GM21515 (cell line): Measurements from ENCODE around the gene AKAP13.
"Not testable (repeated sequence)": the region's sequence is repeated elsewhere in the genome, so short reads cannot be mapped to it uniquely, and the experiment has no call there.

ENCODE experiments used
- ATAC-seq: cut with Tn5 transposase; IDR thresholded peaks from one replicate; pipeline ENCODE4 v1.9.1; 2021; ENCODE audit not compliant: unreplicated experiment

The AKAP13 gene

DNA sequence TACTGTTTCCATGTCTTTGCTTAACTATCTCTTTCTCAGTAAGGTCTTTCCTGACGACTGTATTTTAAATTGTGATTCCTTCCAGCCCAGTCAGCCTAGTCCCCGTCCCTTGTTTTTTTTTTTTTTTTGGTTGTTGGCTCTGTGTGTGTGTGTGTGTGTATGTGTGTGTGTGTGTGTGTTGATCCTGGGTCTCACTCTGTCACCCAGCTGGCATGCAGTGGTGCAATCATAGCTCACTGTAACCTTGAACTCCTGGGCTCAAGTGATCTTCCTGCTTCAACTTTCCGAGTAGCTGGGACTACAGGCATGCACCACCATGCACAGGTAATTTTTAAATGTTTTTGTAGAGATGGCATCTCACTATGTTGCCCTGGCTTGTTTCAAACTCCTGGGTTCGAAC, 31.3 kb upstream of the AKAP13 start:
- not testable (repeated sequence) for ATAC-seq

DNA sequence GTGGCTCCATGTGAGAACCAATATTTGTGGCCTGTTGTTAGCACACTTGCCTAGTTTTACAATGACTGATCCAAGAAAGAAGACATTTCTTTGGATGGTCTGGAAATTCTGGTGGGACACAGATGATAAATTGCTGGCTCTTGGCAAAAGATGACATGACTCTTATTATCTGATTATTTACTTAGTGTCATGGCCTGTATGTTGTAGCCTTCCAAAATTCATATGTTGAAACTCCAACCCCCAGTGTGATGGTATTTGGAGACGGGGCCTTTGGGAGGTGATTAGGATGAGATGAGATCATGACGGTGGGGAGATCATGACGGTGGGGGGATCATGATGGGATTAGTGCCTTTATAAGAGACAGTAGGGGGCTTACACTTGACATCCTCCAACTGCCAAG, 30.0 kb upstream of the AKAP13 start:
- ATAC-seq = no peak

DNA sequence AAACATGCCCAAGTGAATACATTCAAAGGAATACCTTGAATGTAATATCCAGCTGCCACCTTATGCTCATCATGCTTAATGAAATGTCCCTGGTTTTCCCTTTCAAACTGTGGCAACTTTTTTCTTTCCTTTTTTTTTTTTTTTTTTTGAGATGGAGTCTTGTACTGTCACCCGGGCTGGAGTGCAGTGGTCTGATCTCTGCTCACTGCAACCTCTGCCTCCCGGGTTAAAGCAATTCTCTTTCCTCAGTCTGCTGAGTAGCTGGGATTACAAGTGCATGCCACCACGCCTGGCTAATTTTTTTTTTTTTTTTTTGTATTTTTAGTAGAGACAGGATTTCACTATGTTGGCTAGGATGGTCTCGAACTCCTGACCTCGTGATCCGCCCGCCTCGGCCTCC, 28.9 kb upstream of the AKAP13 start:
- not testable (repeated sequence) for ATAC-seq

DNA sequence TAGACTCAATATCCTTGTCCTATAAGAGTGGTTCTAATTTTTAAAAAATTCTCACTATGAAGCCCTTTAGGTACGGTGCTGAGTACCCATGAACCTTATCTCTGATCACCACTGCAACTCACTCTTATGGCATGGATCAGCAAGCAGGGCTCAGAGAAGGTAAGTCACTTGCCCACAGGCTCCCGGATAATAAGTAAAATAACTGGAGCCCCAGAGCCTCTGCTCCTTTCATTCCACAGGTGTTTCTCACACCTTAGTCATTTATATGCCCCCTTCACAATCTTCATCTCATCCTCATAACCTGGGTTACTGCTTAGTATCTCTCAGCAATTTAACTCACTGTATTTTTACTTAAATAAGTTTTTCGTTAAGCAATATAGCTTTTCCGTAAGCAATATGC, 28.4 kb upstream of the AKAP13 start:
- ATAC-seq = no peak

DNA sequence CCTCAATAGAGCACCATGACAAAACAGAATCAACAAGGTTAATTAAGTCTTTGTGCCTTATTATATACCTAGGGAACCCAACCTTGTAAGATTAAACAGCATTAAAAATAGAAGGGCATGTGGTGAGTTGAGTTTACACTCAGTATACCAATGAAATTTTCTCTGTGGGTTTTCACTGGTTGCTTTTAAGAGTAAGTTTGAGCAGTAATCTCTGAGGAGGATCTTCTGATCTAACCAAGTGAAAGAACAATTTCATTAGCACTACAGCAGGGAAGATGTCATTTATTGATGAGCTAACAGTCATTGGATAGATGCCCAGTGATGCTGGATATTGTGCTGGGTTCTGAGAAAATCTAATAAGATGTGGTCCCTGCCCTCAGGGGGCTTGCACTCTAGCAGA, 26.9 kb upstream of the AKAP13 start:
- no peak for ATAC-seq

DNA sequence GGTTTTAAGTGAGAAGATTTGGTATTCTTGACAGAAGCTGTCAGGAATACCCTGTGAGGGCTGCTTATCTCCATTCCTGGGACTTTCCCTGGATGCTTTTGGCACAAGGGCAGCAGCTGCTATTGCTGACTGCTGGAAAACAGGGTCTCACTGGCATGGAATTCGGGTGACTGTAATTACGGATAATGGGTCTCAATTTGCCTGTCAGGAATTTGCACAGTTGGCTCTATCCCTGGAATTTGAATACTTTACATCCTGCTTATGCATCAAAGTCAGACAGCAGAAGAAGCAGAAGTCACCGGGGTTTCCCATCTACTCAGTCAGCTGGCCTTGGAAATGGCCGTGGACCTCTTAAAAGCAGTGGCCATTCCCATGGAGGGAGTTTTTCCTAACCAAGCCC, 25.9 kb upstream of the AKAP13 start:
- ATAC-seq = no peak

DNA sequence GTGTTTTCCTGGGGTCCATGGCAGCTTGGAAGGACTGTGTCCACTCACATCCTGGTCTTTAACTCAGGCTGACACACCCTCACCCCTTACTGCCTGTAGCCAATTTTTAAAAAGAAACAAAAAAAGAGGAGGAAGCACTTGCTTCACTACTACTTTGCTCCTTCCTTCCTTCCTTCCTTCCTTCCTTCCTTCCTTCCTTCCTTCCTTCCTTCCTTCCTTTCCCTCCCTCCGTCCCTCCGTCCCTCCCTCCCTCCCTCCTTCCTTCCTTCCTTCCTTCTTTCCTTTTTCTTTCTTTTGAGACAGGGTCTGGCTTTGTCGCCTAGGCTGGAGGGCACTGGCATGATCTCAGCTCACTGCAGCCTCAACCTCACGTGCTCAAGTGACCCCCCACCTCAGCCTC, 25.5 kb upstream of the AKAP13 start:
- no peak for ATAC-seq

DNA sequence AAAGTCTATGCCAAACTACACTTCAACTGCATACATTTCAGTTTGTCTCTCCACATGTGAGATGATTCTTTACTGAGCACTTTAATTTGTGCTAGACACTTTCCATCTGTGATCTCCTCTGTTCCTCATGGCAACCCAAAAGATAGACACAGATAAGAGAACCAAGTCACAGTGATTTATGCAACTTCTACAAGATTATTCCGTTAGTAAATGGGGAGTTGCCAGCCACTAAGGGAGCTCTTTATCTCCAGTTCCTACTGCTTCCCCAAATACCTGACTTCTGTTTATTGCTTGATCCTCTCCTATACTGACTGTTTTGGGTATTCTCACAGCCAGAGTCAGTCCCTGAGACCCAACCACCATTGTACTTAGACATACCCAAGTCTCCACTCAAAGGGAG, 24.1 kb upstream of the AKAP13 start:
- ATAC-seq = no peak

DNA sequence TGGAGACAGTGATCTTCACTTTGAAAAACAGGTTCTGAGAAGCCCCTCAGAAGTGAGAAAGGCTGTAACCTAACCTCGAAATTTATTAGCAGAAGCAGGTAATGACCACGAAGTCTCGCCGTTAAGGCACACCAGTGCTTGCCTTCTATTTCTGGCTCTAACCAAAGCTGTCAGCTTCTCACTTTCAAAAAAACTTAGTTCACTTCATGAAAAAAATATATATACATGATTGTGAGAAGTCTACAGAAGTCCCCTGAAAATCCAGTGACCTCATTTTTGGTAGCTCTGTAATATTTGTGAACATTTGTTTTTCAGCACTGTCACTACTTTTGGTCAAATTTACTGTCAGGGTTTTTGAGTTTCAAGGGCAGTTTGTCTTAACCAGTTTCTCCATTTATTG, 19.1 kb upstream of the AKAP13 start:
- ATAC-seq = peak; percentile 82

DNA sequence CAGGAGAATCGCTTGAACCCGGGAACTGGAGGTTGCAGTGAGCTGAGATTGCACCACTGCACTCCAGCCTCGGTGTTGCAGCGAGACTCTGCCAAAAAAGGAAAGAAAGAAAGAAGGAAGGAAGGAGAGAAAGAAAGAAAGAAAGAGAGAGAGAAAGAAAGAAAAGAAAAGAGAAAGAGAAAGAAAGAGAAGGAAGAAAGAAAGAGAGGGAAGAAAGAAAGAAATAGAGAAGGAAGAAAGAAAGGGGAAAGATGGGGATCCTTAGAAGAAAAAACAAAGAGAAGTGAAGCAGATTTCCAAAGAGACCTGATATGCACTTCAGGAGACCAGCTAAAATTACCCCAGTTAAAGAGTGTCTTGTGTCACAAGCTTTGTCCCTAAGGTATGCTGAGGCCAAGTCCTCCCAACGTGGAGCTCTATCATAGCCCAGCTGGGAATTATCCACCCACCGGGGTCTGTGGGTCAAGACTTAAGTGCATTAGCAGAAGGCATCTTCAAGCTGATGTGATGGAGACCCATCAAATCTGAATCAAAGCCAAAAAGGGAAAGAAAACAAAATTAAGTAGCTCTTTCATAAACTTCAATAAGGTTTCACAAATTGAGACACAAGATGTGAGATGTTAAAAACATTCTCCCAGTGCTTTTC, 17.8 kb upstream of the AKAP13 start:
- no peak for ATAC-seq

DNA sequence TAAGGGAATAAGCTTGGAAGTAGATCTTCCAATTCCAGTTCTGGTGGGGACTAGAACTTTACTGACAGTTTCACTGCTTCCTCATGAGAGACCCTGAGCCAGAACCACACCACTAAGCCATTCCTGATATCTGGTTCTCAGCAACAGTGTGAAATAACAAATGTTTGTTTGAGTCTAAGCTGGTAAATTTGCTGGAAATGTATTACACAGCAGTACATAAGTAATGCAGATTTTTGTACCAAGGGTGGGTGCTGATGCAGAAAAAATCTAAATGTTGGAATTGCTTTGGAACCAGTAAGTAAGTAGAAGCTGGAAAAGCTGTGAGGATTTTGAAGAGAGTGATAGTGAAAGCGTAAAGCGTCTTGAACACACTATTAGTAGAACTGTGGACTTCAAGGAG, 14.4 kb upstream of the AKAP13 start:
- ATAC-seq = no peak

DNA sequence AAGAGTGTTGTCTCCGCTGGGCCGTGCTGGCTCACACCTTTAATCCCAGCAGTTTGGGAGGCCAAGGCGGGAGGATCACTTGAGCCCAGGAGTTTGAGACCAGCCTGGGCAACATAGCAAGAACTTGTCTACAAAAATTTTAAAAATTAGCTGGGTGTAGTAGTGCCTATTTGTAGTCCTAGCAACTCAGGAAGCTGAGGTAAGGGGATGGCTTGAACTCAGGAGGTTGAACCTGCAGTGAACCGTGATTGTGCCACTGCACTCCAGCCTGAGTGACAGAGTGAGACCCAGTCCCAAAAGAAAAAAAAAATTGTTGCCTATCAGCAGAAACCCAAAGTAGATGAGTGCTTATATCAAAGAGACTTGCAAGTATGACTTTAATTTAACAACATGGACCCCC, 12.7 kb upstream of the AKAP13 start:
- no peak for ATAC-seq

DNA sequence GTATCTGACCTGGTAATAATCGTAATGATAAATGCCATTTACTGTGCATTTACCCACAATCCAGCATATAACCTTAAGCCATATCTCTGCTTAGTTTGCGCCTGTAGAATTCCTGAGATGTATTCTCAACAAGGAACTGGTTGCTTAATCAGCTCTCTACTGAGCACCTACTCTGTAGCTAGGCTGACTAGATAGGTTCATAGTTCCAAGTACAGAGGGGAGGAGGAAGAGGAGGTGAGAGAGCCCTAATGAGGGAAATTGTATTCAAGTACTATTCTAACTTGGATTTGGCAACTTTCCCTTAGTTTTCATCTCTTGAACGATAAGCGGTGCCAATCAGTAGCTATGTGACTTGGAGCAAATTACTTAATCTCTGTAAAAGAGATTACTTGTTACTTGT, 5.6 kb upstream of the AKAP13 start:
- ATAC-seq = no peak

DNA sequence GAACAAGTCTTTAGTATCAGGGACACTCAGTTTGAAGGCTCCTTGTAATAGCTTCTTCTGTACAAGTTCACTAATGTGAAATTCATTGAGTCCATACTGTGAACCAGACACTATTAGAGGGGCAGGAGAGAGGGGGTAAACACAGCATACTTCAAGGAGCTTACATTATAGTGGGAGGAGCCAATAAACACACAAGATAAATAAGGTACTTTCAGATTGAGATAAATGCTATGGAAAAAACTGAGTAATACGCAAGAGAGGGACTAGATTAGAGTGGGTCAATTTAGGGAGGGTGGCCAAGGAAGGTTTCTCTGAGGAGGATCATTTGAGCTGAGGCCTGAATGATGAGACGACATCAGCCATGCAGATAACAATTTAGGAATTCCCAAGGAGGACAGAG, 3.1 kb upstream of the AKAP13 start:
- ATAC-seq = no peak

DNA sequence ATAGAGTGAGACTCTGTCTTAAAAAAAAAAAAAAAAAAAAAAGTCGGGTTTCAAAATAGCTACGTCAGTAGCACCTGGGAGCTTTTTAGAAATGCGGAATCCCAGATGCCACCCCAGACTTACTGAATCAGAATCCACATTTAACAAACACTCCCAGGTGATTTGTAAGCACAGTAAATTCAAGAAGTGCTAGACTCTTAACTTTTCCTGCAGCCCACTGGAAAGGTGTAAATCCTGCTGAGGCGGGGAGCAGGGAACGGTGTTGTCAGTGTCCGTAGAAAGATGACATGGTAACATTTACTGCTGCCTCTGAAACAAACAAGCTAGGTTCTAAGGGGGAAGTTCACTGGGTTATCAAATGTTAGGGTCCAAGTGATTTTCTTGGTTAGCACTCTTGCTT, 2.4 kb upstream of the AKAP13 start:
- no peak for ATAC-seq

DNA sequence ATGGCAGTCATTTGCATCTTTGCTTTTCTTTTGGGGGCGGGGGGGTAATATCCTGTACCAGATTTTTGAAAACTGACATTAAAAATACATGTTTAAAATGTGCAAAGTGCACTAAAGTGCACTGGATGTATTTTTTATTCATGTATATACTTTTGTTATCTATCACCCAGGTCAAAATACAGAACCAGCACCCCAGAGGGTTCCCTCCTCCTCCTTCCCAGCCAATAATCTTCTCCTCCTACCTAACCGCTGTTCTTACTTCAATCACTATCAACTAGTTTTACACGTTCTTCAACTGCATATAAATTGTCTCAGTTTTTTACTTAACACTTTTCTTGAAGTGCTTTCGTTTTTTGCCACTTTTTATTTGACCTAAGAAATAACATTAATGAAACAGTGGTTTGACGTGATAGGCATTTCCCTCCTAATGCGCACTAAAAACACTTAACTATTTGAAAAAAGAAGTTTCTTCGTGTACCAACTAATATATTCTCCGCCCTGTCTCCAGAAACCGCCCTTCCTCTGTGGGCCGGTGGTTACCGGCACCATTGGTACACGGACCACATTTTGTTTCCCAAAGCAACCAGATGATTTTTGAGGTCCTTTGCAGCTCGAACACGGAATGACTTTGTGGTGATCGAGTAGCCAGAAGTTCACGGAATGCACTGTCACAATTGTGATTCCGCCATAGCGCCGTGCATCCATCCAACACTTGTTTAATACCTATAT, 836 bp upstream of the AKAP13 start:
- ATAC-seq = no peak

DNA sequence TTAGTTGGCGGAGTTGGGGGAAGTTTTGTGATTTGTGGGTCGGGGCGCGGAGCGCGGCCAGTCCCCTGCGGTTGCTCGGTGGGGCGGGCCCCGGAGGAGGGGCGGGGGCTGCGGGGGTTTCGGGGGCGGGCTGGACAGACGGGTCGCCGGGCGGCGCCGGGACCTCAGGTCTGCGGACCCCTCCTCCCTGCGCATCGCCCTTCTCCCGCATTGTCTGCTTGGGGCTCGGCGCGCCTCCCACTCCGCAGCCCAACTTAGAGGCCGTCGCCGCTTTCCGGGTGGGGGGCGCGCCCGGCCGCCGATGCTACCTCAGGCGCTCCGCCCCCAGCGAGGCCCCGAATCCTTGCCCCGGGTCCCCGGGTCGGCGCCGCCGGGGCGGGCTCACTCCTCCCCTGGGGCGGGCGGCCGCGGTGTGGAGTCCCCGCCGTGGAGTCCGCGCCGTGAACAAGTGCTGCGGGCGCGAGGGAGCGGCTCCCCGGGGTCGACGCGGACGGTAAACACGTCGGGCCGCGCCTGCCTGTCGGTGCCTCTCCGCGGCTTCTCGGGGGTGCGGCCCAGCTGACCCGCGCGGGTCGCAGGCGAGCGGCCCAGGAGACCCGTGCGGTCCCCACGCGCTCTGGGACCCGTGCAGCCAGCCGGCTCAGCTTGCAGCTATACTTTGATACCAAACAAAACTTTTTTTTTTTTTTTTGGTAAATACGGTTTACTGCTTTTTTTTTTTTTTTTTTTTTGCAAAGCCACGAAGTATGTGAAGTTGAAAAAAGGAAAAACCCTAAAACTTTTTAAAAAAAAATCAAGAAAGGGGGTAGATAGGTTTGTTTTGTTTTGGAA, 624 bp downstream of the AKAP13 start:
- ATAC-seq = peak; percentile 36

DNA sequence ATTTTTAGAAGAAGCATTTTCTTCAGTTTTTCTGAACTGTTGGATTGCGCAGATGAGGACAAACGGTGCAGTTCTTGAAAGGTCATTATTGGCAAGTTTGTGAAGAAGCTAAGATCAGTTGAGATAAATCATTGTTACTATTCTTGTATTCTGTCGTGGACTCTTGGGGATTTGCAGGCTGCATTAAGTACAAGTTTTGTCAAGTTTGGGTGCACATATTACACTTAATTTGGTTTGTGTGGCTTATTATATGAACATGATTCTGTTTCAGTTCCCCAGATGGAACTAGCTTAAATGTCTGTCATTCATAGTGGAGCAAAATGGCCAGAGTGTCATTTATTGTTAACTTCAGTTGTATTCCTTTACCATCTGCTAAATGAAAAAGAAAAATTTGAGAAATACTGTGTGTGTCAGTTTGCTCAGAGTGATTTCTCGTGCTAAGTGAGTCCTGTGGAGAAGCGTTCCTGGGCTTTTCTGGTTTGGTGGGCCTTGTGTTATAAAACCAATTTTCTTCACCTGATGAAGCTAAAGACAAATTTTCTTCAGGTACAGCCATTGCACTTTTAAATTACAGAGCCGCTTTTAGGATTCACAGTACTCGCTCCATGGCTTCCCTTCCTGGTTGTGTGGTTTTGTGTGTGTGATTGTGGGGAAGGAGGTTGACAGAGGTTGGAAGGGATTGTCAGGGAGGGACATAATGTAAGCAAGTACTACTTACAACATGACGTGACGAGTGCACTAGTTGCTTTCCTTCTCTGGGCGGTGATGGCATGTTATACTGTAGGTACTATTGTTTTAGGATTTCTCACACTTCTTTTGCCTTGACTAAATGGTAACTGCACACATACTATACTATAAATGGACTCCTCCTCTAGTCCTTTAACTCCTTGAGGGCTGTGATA, 1.7 kb downstream of the AKAP13 start:
- ATAC-seq = no peak

DNA sequence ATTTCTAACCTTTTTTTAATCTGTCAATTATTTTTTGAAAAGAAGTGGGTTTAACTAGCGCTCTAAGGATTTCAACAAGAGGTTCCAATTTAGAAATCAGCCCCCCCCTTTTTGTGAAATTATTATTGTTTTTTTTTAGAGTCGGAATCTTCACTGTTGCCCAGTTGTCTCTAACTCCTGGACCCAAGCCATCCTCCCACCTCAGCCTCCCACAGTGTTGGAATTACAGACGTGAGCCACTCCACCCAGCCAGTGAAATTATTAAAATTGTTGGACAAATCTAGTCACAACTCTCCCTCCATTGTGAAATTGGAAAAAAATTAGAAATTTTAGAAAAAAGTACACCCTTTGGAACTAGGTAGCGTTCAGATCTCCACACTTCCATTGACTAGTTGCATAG, 2.5 kb downstream of the AKAP13 start:
- no peak for ATAC-seq

DNA sequence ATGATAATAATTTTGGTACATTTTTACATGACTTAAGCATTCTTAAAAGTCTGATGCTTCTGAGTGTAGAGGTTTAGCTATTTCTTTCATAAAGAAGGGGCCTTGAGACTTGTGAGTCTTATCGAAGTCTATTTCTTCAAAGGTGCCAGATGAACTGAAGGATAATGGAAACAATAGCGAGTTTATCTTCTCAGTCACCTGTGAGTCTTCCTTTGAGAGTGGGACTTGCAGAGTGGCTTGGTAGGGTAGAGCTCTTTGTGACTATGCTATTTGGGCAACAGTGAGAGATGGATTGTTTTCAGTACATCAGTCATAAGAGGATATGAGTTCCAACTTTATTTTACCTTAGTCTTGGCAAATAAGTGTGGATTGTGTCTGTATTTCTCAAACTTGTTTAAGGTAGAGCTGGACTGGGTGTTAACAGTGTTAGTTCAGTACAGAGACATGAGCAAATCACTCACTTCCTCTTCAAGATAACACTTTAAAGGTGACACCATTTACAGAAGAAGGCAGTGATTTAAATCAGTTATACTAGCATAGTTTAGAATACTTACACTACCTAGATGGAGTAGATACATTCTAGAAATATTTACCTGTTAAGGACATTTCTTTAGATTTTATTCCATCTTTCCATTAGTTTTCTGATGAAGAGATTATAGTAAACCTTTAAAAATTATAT, 3.2 kb downstream of the AKAP13 start:
- ATAC-seq = no peak

DNA sequence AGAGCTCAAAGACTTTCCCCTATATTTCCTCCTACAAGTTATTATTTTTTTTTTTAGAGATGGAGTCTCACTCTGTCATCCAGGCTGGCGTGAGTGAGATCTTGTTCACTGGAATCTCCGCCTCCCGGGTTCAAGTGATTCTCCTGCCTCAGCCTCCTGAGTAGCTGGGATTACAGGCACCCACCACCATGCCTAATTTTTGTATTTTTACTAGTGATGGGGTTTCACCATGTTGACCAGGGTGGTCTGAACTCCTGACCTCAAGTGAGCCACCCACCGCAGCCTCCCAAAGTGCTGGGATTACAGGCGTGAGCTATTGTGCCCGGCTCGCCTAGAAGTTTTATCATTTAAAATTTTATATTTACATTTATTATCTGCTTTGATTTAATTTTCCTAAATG, 5.9 kb downstream of the AKAP13 start:
- no peak for ATAC-seq
